Hepatocyte (in vitro differentiated cells): Measurements from ENCODE around the gene PI4KA. TPM values are rescaled to one million over a fixed set of nuclear protein-coding genes. Genes with fewer than 3 reads are reported as not detected.

Experiments
- DNase-seq: peaks from one replicate; pipeline ENCODE4 v3.0.0-alpha.2; 2016; ENCODE audit warnings: low spot score
- H2AFZ ChIP-seq: fragments of 200-600 bp; sonication (generic); 2 replicates; pipeline ENCODE4 v1.6.0; 2016; ENCODE audit warnings: antibody characterized with exemption, mild to moderate bottlenecking
- H3K27ac ChIP-seq: fragments of 200-600 bp; sonication (generic); 2 replicates; pipeline ENCODE4 v1.5.1; 2016; ENCODE audit warnings: mild to moderate bottlenecking
- H3K27me3 ChIP-seq: fragments of 200-600 bp; sonication (generic); 2 replicates; pipeline ENCODE4 v1.6.1; 2016
- H3K36me3 ChIP-seq: fragments of 200-600 bp; sonication (generic); replicated peaks from 2 replicates; pipeline ENCODE4 v1.5.1; 2016; ENCODE audit warnings: low read depth; ENCODE audit not compliant: insufficient read depth
- H3K4me1 ChIP-seq: fragments of 200-600 bp; sonication (generic); 2 replicates; pipeline ENCODE4 v1.5.1; 2016; ENCODE audit warnings: mild to moderate bottlenecking, moderate library complexity; ENCODE audit not compliant: insufficient read depth
- H3K4me2 ChIP-seq: fragments of 200-600 bp; sonication (generic); 2 replicates; pipeline ENCODE4 v1.6.0; 2016
- H3K4me3 ChIP-seq: fragments of 200-600 bp; sonication (generic); 2 replicates; pipeline ENCODE4 v1.5.1; 2016; ENCODE audit warnings: mild to moderate bottlenecking
- H3K79me2 ChIP-seq: fragments of 200-600 bp; sonication (generic); 2 replicates; pipeline ENCODE4 v1.6.0; 2017; ENCODE audit warnings: mild to moderate bottlenecking
- H3K9me2 ChIP-seq: fragments of 200-600 bp; sonication (generic); replicated peaks from 2 replicates; pipeline ENCODE4 v1.6.0; 2017; ENCODE audit warnings: mild to moderate bottlenecking; ENCODE audit not compliant: insufficient read depth
- H3K9me3 ChIP-seq: fragments of 200-600 bp; sonication (generic); 2 replicates; pipeline ENCODE4 v1.5.1; 2016; ENCODE audit warnings: low read depth, mild to moderate bottlenecking
- H4K20me1 ChIP-seq: fragments of 200-600 bp; sonication (generic); 2 replicates; pipeline ENCODE4 v1.6.0; 2016; ENCODE audit warnings: mild to moderate bottlenecking; ENCODE audit not compliant: insufficient read depth, poor library complexity, severe bottlenecking
- CTCF ChIP-seq: fragments of 200-600 bp; sonication (generic); IDR thresholded peaks from 2 replicates; pipeline ENCODE4 v1.5.1; 2016; ENCODE audit warnings: antibody characterized with exemption, mild to moderate bottlenecking; ENCODE audit not compliant: poor library complexity
- EZH2 ChIP-seq: fragments of 200-600 bp; sonication (generic); IDR thresholded peaks from 2 replicates; pipeline ENCODE4 v1.6.1; 2016; ENCODE audit warnings: antibody characterized with exemption, mild to moderate bottlenecking, borderline replicate concordance
- EZH2phosphoT487 ChIP-seq: fragments of 200-600 bp; sonication (generic); IDR thresholded peaks from one replicate; pipeline ENCODE4 v1.6.1; 2018; ENCODE audit warnings: antibody characterized with exemption, mild to moderate bottlenecking, low read depth, moderate library complexity; ENCODE audit not compliant: unreplicated experiment, severe bottlenecking
- WGBS: methylation state at CpG from one replicate; pipeline ENCODE4 v1.1.6; 2016; ENCODE audit warnings: low lambda C conversion rate; ENCODE audit errors: missing lambda C conversion rate; 5-methylcytosine and 5-hydroxymethylcytosine counted together
- polyA plus RNA-seq: library from polyadenylated mRNA; unstranded; fragments of >200 nt; fragmentation: Nextera tagmentation; extraction: Ambion mirVana; gene quantifications from 2 replicates; pipeline ENCODE4 v1.2.1, GENCODE V29; 2016
- total RNA-seq: library from RNA; depleted of rRNA; stranded (reverse); fragments of >200 nt; gene quantifications from 2 replicates; pipeline ENCODE4 v1.2.3, GENCODE V29; 2014

PI4KA gene
- total and polyA plus RNA-seq, 2 experiments from 2014 or later: 59.1 to 75.7 TPM

DNA sequence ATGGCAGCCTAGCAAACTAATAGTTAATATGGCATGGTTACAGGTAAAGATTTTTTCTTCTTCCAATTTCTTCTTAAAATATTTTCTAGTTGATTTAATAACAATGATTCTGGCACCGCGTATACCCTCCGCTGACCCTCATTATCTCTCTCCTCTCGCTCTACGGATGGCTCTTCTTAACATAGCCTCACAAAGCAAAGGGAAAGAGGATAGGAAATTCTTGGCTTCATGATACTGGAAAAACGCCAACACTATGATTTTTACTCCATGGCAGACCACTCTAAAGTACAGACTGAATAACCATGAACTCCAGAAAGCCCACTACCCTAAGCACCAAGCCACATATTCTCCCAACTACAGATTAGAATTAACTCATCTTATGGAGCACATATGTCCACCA, 6.1 kb downstream of the PI4KA start:
- Histone ChIP-seq H3K79me2 (peaks cover 99% of the 10 kb centered on the region), H3K4me3 (no peak overlapping the region), H3K27ac (no peak overlapping the region), H3K9me2 (no peaks in the 10 kb centered on the region), H3K4me2 (no peak overlapping the region), H3K36me3 (no peaks in the 10 kb centered on the region), H3K27me3 (no peaks in the 10 kb centered on the region), H4K20me1 (peaks cover 64% of the 10 kb centered on the region), H3K4me1 (peaks cover 16% of the 10 kb centered on the region), H3K9me3 (no peaks in the 10 kb centered on the region), H2AFZ (no peak overlapping the region)
- no peak for TF ChIP-seq EZH2phosphoT487
- TF ChIP-seq CTCF: no peak
- no peak for TF ChIP-seq EZH2
- no peak for DNase-seq
- 86% methylated on average over 6 of the region's 6 CpGs for WGBS

DNA sequence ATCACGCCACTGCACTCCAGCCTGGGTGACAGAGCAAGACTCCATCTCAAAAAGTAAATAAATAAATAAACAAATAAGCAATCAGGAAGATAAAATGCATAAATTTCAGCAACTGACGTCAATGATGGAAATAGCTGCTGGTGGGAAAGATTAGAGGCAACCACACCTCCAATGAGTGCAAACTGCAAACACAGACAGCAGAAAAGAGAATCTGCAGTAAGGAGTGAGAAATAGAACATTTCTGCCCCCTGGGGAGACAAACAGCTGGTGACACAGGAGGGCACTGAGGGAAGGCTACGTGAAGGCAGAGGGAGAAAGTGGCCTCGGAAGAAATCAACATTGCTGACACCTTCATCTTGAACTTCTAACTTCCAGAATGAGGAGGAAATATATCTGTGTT, 6.5 kb downstream of the PI4KA start:
- no peak for TF ChIP-seq EZH2
- no peak for TF ChIP-seq EZH2phosphoT487
- no peak for TF ChIP-seq CTCF
- Histone ChIP-seq H3K27me3 (no peaks in the 10 kb centered on the region), H2AFZ (no peak overlapping the region), H3K4me1 (peaks cover 12% of the 10 kb centered on the region), H3K9me3 (no peaks in the 10 kb centered on the region), H4K20me1 (peaks cover 64% of the 10 kb centered on the region), H3K27ac (no peak overlapping the region), H3K79me2 (peaks cover 99% of the 10 kb centered on the region), H3K4me2 (no peak overlapping the region), H3K4me3 (no peak overlapping the region), H3K36me3 (no peaks in the 10 kb centered on the region), H3K9me2 (no peaks in the 10 kb centered on the region)
- DNase-seq: no peak
- 77% methylated on average over 4 of the region's 4 CpGs for WGBS

- H2AFZ ChIP-seq: no peak overlapping the region
- no peak overlapping the region for H3K4me2 ChIP-seq
- no peaks in the 10 kb centered on the region for H3K9me2 ChIP-seq
- no peaks in the 10 kb centered on the region for H3K27me3 ChIP-seq
- no peaks in the 10 kb centered on the region for H3K9me3 ChIP-seq
- DNase-seq: no peak
- H3K4me1 ChIP-seq: peaks cover 16% of the 10 kb centered on the region
- TF ChIP-seq EZH2phosphoT487 (no peak), EZH2 (no peak), CTCF (no peak)
- H3K79me2 ChIP-seq: peaks cover 97% of the 10 kb centered on the region
- H4K20me1 ChIP-seq: peaks cover 48% of the 10 kb centered on the region
- no peaks in the 10 kb centered on the region for H3K36me3 ChIP-seq
- H3K4me3 ChIP-seq: no peak overlapping the region
- WGBS: 95% methylated on average over 2 of the region's 2 CpGs
- H3K27ac ChIP-seq: no peak overlapping the region
Measured at GRCh38 chr22:20847318-20847822, 11.2 kb downstream of the PI4KA start.
